Endodermal cell (in vitro differentiated cells): ENCODE results near the gene LSM14A. TPM values are rescaled to one million over a fixed set of nuclear protein-coding genes. Genes with fewer than 3 reads are reported as not detected.

ENCODE experiments used
- DNase-seq: peaks from one replicate; pipeline ENCODE4 v3.0.0-alpha.2; 2017
- H3K27ac ChIP-seq: 2 replicates; pipeline ENCODE4 v1.5.1; 2013; ENCODE audit warnings: mild to moderate bottlenecking, low read depth, low read length, moderate library complexity
- H3K27me3 ChIP-seq: 2 replicates; pipeline ENCODE4 v1.6.1; 2013; ENCODE audit warnings: mild to moderate bottlenecking, low read length, moderate library complexity; ENCODE audit not compliant: insufficient read depth, control insufficient read depth, poor library complexity, severe bottlenecking
- H3K36me3 ChIP-seq: 2 replicates; pipeline ENCODE4 v1.7.0; 2013; ENCODE audit warnings: mild to moderate bottlenecking, low read length, moderate library complexity; ENCODE audit not compliant: control insufficient read depth, insufficient read depth
- H3K4me1 ChIP-seq: one replicate; pipeline ENCODE4 v1.7.0; 2013; ENCODE audit warnings: low read length; ENCODE audit not compliant: control insufficient read depth, insufficient read depth
- H3K4me3 ChIP-seq: 2 replicates; pipeline ENCODE4 v1.5.1; 2013; ENCODE audit warnings: mild to moderate bottlenecking, low read length, moderate library complexity
- H3K9ac ChIP-seq: 2 replicates; pipeline ENCODE4 v1.6.1; 2013; ENCODE audit warnings: mild to moderate bottlenecking, low read length, moderate library complexity; ENCODE audit not compliant: poor library complexity, severe bottlenecking; ENCODE audit errors: extremely low read depth
- H3K9me3 ChIP-seq: 2 replicates; pipeline ENCODE4 v1.6.1; 2013; ENCODE audit warnings: mild to moderate bottlenecking, low read length, moderate library complexity; ENCODE audit not compliant: control insufficient read depth
- H3K27ac Mint-ChIP-seq: 2 replicates; pipeline ENCODE4 v1.8.0; 2020; ENCODE audit warnings: mixed read lengths
- H3K27me3 Mint-ChIP-seq: 2 replicates; pipeline ENCODE4 v1.8.0; 2021; ENCODE audit warnings: mild to moderate bottlenecking, mixed read lengths; ENCODE audit not compliant: insufficient read depth
- H3K36me3 Mint-ChIP-seq: 2 replicates; pipeline ENCODE4 v1.8.0; 2020; ENCODE audit warnings: low read depth, mixed read lengths
- H3K4me1 Mint-ChIP-seq: 2 replicates; pipeline ENCODE4 v1.8.0; 2020; ENCODE audit warnings: mixed read lengths
- H3K4me3 Mint-ChIP-seq: 2 replicates; pipeline ENCODE4 v1.8.0; 2020; ENCODE audit warnings: mild to moderate bottlenecking, moderate library complexity, mixed read lengths
- H3K9me3 Mint-ChIP-seq: 2 replicates; pipeline ENCODE4 v1.8.0; 2020; ENCODE audit warnings: mild to moderate bottlenecking, mixed read lengths
- CTCF ChIP-seq: fragments of 200-600 bp; sonication (generic); conservative IDR thresholded peaks from 2 replicates; pipeline ENCODE4 v1.5.0; 2021; ENCODE audit warnings: antibody characterized with exemption, mild to moderate bottlenecking
- WGBS, 2 experiments: methylation state at CpG; one replicate each; pipeline versions ENCODE4 v1.1.5 to v1.1.7; 2013; ENCODE audit warnings: missing lambda C conversion rate in 2 of 2, mixed read lengths in 1 of 2; ENCODE audit not compliant: insufficient coverage in 1 of 2, insufficient read length in 1 of 2; 5-methylcytosine and 5-hydroxymethylcytosine counted together
- total RNA-seq, 2 donors: library from RNA; stranded (reverse); fragmentation: NEBNext Ultra II Directional in 1 of 2; extraction: Animal tissue kit (Norgen Biotek cat#: 25700) in 1 of 2; gene quantifications; 2 replicates in 1 of 2; 3 replicates in 1 of 2; pipeline ENCODE4 v1.2.1, GENCODE V29; 2021

LSM14A gene
- total RNA-seq, 2 donors from 2014 or later, result 188 to 192 TPM

GRCh38 chr19:34180273-34180672, 8.0 kb downstream of the LSM14A start:
- Mint-ChIP-seq H3K27ac (no peak overlapping the region), H3K4me3 (no peak overlapping the region), H3K9me3 (no peaks in the 10 kb centered on the region), H3K36me3 (peaks cover 27% of the 10 kb centered on the region), H3K4me1 (peaks cover 48% of the 10 kb centered on the region), H3K27me3 (no peaks in the 10 kb centered on the region)
- Histone ChIP-seq H3K36me3 (peaks cover 62% of the 10 kb centered on the region), H3K9me3 (no peaks in the 10 kb centered on the region), H3K9ac (no peak overlapping the region), H3K4me3 (no peak overlapping the region), H3K27me3 (no peaks in the 10 kb centered on the region), H3K4me1 (no peaks in the 10 kb centered on the region), H3K27ac (no peak overlapping the region)
- no peak for TF ChIP-seq CTCF
- WGBS, 2 experiments, result 88 to 100% methylated on average over 1 to 2 of the region's 2 CpGs
- no peak for DNase-seq

GRCh38 chr19:34180709-34181108, 8.4 kb downstream of the LSM14A start:
- peaks cover 51% of the 10 kb centered on the region for H3K4me1 Mint-ChIP-seq

GRCh38 chr19:34181111-34181864, 9.0 kb downstream of the LSM14A start:
- H3K4me3 ChIP-seq, result no peak overlapping the region
- no peak overlapping the region for H3K27ac Mint-ChIP-seq
- no peaks in the 10 kb centered on the region for H3K27me3 Mint-ChIP-seq
- no peak overlapping the region for H3K4me3 Mint-ChIP-seq
- no peak for TF ChIP-seq CTCF
- H3K9me3 ChIP-seq, result no peaks in the 10 kb centered on the region
- H3K27ac ChIP-seq, result no peak overlapping the region
- peaks cover 66% of the 10 kb centered on the region for H3K36me3 ChIP-seq
- no peaks in the 10 kb centered on the region for H3K4me1 ChIP-seq
- peaks cover 52% of the 10 kb centered on the region for H3K4me1 Mint-ChIP-seq
- no peaks in the 10 kb centered on the region for H3K27me3 ChIP-seq
- 92 to 94% methylated on average over 5 of the region's 5 CpGs for WGBS, 2 experiments
- H3K9ac ChIP-seq, result no peak overlapping the region
- DNase-seq, result no peak
- no peaks in the 10 kb centered on the region for H3K9me3 Mint-ChIP-seq
- H3K36me3 Mint-ChIP-seq, result peaks cover 25% of the 10 kb centered on the region

More at GRCh38 chr19:34180709-34181108, 8.4 kb downstream of the LSM14A start:
- H3K27me3 Mint-ChIP-seq, result no peaks in the 10 kb centered on the region
- H3K9ac ChIP-seq, result no peak overlapping the region
- H3K4me1 ChIP-seq, result no peaks in the 10 kb centered on the region
- no peak overlapping the region for H3K27ac Mint-ChIP-seq
- H3K27me3 ChIP-seq, result no peaks in the 10 kb centered on the region
- no peak overlapping the region for H3K4me3 Mint-ChIP-seq
- DNase-seq, result no peak
- no peaks in the 10 kb centered on the region for H3K9me3 Mint-ChIP-seq
- peaks cover 25% of the 10 kb centered on the region for H3K36me3 Mint-ChIP-seq
- no peaks in the 10 kb centered on the region for H3K9me3 ChIP-seq
- TF ChIP-seq CTCF, result no peak
- no peak overlapping the region for H3K4me3 ChIP-seq
- 94 to 100% methylated on average over 5 of the region's 5 CpGs for WGBS, 2 experiments
- peaks cover 63% of the 10 kb centered on the region for H3K36me3 ChIP-seq
- no peak overlapping the region for H3K27ac ChIP-seq
